Lung (tissue), 12 donors: ENCODE measurements around the gene ADGRV1. TPM values are rescaled to one million over a fixed set of nuclear protein-coding genes. Genes with fewer than 3 reads are reported as not detected.
"Not testable (repeated sequence)": the region's sequence is repeated elsewhere in the genome, so short reads cannot be mapped to it uniquely, and the experiment has no call there.

Source experiments
- ATAC-seq: fragments of 200-7000 bp; cut with Tn5 transposase; one replicate; pipeline ENCODE4 v1.9.1; 2020; ENCODE audit warnings: moderate number of reproducible peaks; ENCODE audit not compliant: insufficient read depth, low FRiP score
- DNase-seq, 3 donors: peaks; one replicate each; pipeline ENCODE4 v3.0.0-alpha.2; 2013 to 2017
- H3K27ac ChIP-seq, 2 donors: one replicate each; pipeline ENCODE4 v1.5.1; 2013; ENCODE audit warnings: mild to moderate bottlenecking in 2 of 2, moderate library complexity in 2 of 2, control low read depth in 1 of 2, inconsistent platforms in 1 of 2, low read depth in 1 of 2, low read length in 1 of 2
- H3K27me3 ChIP-seq, 3 donors: one replicate each; pipeline ENCODE4 v1.5.1; 2013; ENCODE audit warnings: low read length in 2 of 3; ENCODE audit not compliant: control insufficient read depth in 3 of 3, insufficient read depth in 3 of 3
- H3K36me3 ChIP-seq, 4 donors: one replicate each; pipeline ENCODE4 v1.5.1; 2013; ENCODE audit warnings: low read length in 4 of 4, mild to moderate bottlenecking in 1 of 4, moderate library complexity in 1 of 4; ENCODE audit not compliant: control insufficient read depth in 4 of 4, insufficient read depth in 4 of 4
- H3K4me1 ChIP-seq, 5 donors: one replicate each; pipeline ENCODE4 v1.5.1; 2013; ENCODE audit warnings: low read length in 5 of 5, mild to moderate bottlenecking in 2 of 5, moderate library complexity in 1 of 5; ENCODE audit not compliant: control insufficient read depth in 5 of 5, insufficient read depth in 5 of 5
- H3K4me3 ChIP-seq: one replicate; pipeline ENCODE4 v1.5.1; 2013; ENCODE audit warnings: mild to moderate bottlenecking, control low read depth, moderate library complexity
- H3K9ac ChIP-seq, 2 donors: one replicate each; pipeline ENCODE4 v1.5.1; 2013; ENCODE audit warnings: low read length in 2 of 2, control low read depth in 1 of 2; ENCODE audit not compliant: insufficient read depth in 1 of 2
- H3K9me3 ChIP-seq, 4 donors: one replicate each; pipeline ENCODE4 v1.5.1; 2013; ENCODE audit warnings: low read length in 3 of 4, mild to moderate bottlenecking in 1 of 4, moderate library complexity in 1 of 4; ENCODE audit not compliant: control insufficient read depth in 4 of 4, insufficient read depth in 3 of 4
- CTCF ChIP-seq: IDR thresholded peaks from 2 replicates; pipeline ENCODE4 v1.5.1; 2012; ENCODE audit warnings: mild to moderate bottlenecking; ENCODE audit errors: control extremely low read depth, extremely low read depth
- WGBS, 2 donors: extraction: QIAGEN DNeasy Blood & Tissue Kit; methylation state at CpG; one replicate each; pipeline ENCODE4 v1.1.7; 2013; 5-methylcytosine and 5-hydroxymethylcytosine counted together
- polyA plus RNA-seq, 2 donors: library from polyadenylated mRNA; stranded (reverse); fragments of 200-250 nt; gene quantifications; one replicate each; pipeline ENCODE4 v1.2.1, GENCODE V29; 2013
- total RNA-seq, 2 donors: library from RNA; depleted of rRNA in 1 of 2; stranded (reverse); fragments of >200 nt in 1 of 2; gene quantifications; one replicate each; pipeline ENCODE4 v1.2.1, GENCODE V29; 2014 to 2021
- donor health status: control.
- donor health status: control.
- donor health status: Bipolar disorder and iron deficiency.
- donor health status: healthy.
- donor health status: DM: yes; HTN: yes; CAD: no.

Gene ADGRV1
- total and polyA plus RNA-seq, 4 donors: 3.6 to 66.2 (median 28.2) TPM

GRCh38 chr5:90595766-90596165, 37.2 kb downstream of the ADGRV1 start:
- H3K36me3 ChIP-seq, H3K27ac ChIP-seq, H3K27me3 ChIP-seq, H3K4me3 ChIP-seq, ATAC-seq, H3K9me3 ChIP-seq, H3K9ac ChIP-seq, DNase-seq, H3K4me1 ChIP-seq: not testable (repeated sequence)
- 96 to 98% methylated on average over 15 to 34 of the region's 34 CpGs for WGBS, 2 donors

- Histone ChIP-seq H3K9me3 (no peaks in the 10 kb centered on the region), H3K4me1 (no peaks in the 10 kb centered on the region), H3K27me3 (no peaks in the 10 kb centered on the region), H3K9ac (no peak overlapping the region), H3K36me3 (no peaks in the 10 kb centered on the region), H3K4me3 (no peak overlapping the region), H3K27ac (no peak overlapping the region)
- DNase-seq (no peak), ATAC-seq (no peak)
- 89 to 93% methylated on average over 7 of the region's 7 CpGs for WGBS, 2 donors
- no peak for TF ChIP-seq CTCF
Measured at GRCh38 chr5:90598293-90598692, 39.7 kb downstream of the ADGRV1 start.

DNA sequence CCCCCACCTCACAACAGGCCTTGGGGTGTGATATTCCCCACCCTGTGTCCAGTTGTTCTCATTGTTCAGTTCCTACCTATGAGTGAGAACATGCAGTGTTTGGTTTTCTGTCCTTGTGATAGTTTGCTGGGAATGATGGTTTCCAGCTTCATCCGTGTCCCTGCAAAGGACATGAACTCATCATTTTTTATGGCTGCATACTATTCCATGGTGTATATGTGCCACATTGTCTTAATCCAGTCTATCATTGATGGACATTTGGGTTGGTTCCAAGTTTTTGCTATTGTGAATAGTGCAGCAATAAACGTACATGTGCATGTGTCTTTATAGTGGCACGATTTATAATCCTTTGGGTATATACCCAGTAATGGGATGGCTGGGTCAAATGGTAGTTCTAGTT, 41.7 kb downstream of the ADGRV1 start:
- H3K27ac ChIP-seq, DNase-seq, H3K27me3 ChIP-seq, H3K9ac ChIP-seq, H3K36me3 ChIP-seq, ATAC-seq, H3K9me3 ChIP-seq, H3K4me3 ChIP-seq, H3K4me1 ChIP-seq: not testable (repeated sequence)
- WGBS, 2 donors: 91 to 92% methylated on average over 3 of the region's 3 CpGs

- H3K27me3 ChIP-seq: no peaks in the 10 kb centered on the region
- no peaks in the 10 kb centered on the region for H3K4me1 ChIP-seq
- peaks cover 0 to 2% (median 0%) of the 10 kb centered on the region in 4 donors for H3K9me3 ChIP-seq
- H3K9ac ChIP-seq: no peak overlapping the region
- DNase-seq (no peak), ATAC-seq (no peak)
- no peaks in the 10 kb centered on the region for H3K36me3 ChIP-seq
- no peak overlapping the region for H3K27ac ChIP-seq
- H3K4me3 ChIP-seq: no peak overlapping the region
- 56 to 58% methylated on average over 2 of the region's 2 CpGs for WGBS, 2 donors
- no peak for TF ChIP-seq CTCF
Measured at GRCh38 chr5:90601468-90601867, 42.9 kb downstream of the ADGRV1 start.

DNA sequence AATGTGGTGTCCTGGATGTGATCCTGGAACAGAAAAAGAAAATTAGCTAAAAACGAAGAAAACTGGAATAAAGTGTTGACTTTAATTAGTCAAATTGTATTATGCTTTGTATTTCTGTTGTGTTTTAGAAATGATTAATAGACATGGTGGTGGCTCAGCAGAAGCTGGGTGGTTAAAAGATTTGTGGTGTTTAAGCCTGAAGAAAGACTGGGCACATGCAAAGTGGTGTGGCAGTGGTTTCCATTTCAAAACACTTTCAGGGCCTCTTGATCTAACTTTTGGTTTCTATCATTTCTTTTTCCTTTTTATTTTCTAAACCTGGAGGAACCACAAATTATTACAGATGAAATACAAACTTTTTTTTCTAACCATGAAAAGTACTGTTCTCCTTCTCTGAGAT, 44.1 kb downstream of the ADGRV1 start:
- WGBS, 2 donors: 66 to 92% methylated on average over 1 of the region's 1 CpG
- H3K27me3 ChIP-seq: no peaks in the 10 kb centered on the region
- no peak overlapping the region for H3K27ac ChIP-seq
- no peaks in the 10 kb centered on the region for H3K36me3 ChIP-seq
- no peak overlapping the region for H3K4me3 ChIP-seq
- DNase-seq: no peak
- no peak for ATAC-seq
- H3K9me3 ChIP-seq: peaks cover 0 to 2% (median 0%) of the 10 kb centered on the region in 4 donors
- H3K4me1 ChIP-seq: no peaks in the 10 kb centered on the region
- no peak overlapping the region for H3K9ac ChIP-seq
- TF ChIP-seq CTCF: no peak
